Stomach (tissue), 9 donors: Measurements from ENCODE around the gene FFAR3. TPM values are rescaled to one million over a fixed set of nuclear protein-coding genes. Genes with fewer than 3 reads are reported as not detected.
"Not testable (repeated sequence)": the region's sequence is repeated elsewhere in the genome, so short reads cannot be mapped to it uniquely, and the experiment has no call there.

ENCODE experiments used
- DNase-seq, 2 donors: peaks; one replicate each; pipeline versions ENCODE4 v3.0.0 to v3.0.0-alpha.2; 2013 to 2019
- H3K27ac ChIP-seq, 5 donors: fragments of 200-600 bp in 4 of 5; sonication (generic) in 4 of 5; one replicate each; pipeline ENCODE4 v1.5.1; 2013 to 2019; ENCODE audit warnings: mild to moderate bottlenecking in 1 of 5, moderate library complexity in 1 of 5
- H3K27me3 ChIP-seq, 3 donors: fragments of 200-600 bp; sonication (generic); one replicate each; pipeline ENCODE4 v1.5.1; 2017 to 2019; ENCODE audit warnings: mixed run types in 1 of 3
- H3K36me3 ChIP-seq, 4 donors: fragments of 200-600 bp; sonication (generic); 1 replicate in 3 of 4; 2 replicates in 1 of 4; pipeline ENCODE4 v1.5.1; 2016 to 2019
- H3K4me1 ChIP-seq, 4 donors: fragments of 200-600 bp; sonication (generic); one replicate each; pipeline ENCODE4 v1.5.1; 2016 to 2019
- H3K4me3 ChIP-seq, 4 donors: fragments of 200-600 bp; sonication (generic) in 3 of 4; one replicate each; pipeline ENCODE4 v1.5.1; 2016 to 2019; ENCODE audit warnings: mild to moderate bottlenecking in 1 of 4
- H3K9me3 ChIP-seq, 4 donors: fragments of 200-600 bp; sonication (generic); one replicate each; pipeline ENCODE4 v1.5.1; 2016 to 2019
- EP300 ChIP-seq: sonication (generic); formaldehyde crosslinking; IDR thresholded peaks from one replicate; pipeline ENCODE4 v1.6.1; 2017; ENCODE audit warnings: antibody characterized with exemption
- POLR2A ChIP-seq, 4 donors: fragments of 450-650 bp; IDR thresholded peaks; one replicate each; pipeline ENCODE4 v1.6.1; 2016; ENCODE audit warnings: antibody characterized with exemption in 4 of 4, control low read depth in 2 of 4, mild to moderate bottlenecking in 1 of 4, moderate library complexity in 1 of 4
- POLR2AphosphoS5 ChIP-seq, 3 donors: sonication (generic); formaldehyde crosslinking; IDR thresholded peaks; one replicate each; pipeline ENCODE4 v1.6.1; 2016; ENCODE audit warnings: antibody characterized with exemption in 3 of 3
- WGBS, 5 donors: extraction: QIAGEN DNeasy Blood & Tissue Kit in 3 of 5; methylation state at CpG; one replicate each; pipeline versions ENCODE4 v1.1.5 to v1.1.7; 2013 to 2018; 5-methylcytosine and 5-hydroxymethylcytosine counted together
- intact Hi-C: fragments of 100-400 bp; cut with DNase I; formaldehyde crosslinking; loops from one replicate; pipeline ENCODE4 v1.15.1; 2023; ENCODE audit warnings: low total_unique reads
- polyA plus RNA-seq, 3 donors: library from polyadenylated mRNA; stranded (reverse); fragments of 200-250 nt; gene quantifications; one replicate each; pipeline ENCODE4 v1.2.3, GENCODE V29; 2013
- total RNA-seq, 5 donors: library from RNA; depleted of rRNA; stranded (reverse); fragments of >200 nt; gene quantifications; one replicate each; pipeline versions ENCODE4 v1.1.0 to v1.2.3, GENCODE V29; 2014 to 2016
- TF ChIP-seq, protein P1 (sequence below), 7 experiments: fragments of 450-650 bp in 4 of 7; fragments of 200-600 bp in 3 of 7; sonication (generic) in 3 of 7; IDR thresholded peaks; one replicate each; pipeline ENCODE4 v1.5.1; 2016 to 2019; ENCODE audit warnings: antibody characterized with exemption in 7 of 7, control low read depth in 2 of 7, mild to moderate bottlenecking in 1 of 7
- donor health status: healthy with polysubstance abuse.
- donor health status: Bipolar disorder and iron deficiency.
- donor health status: healthy.

Gene FFAR3
- total and polyA plus RNA-seq, 8 donors, result 0.30 to 0.56 TPM; not detected in 6

DNA sequence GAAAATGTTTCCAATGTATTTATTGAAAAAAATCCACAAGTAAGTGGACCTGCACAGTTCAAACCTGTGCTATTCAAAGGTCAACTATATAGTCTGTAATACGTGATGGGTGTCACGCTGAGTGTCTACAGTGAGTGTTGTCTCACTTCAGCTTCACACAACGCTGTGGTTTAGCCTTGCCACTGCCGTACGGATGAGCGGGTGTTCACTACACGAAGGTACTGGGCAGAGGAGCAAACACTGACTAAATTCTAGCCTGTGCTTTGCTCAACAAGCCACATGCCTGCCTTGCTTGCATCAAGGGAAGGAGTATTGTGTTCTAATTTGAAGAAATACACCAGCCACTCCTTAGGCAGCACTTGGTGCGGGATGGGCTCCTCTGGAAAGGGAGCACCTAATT is 3.4 kb upstream of the FFAR3 start:
- Histone ChIP-seq H3K27ac (no peak overlapping the region), H3K4me3 (no peak overlapping the region), H3K27me3 (peaks cover 0 to 26% (median 0%) of the 10 kb centered on the region in 3 donors), H3K36me3 (no peaks in the 10 kb centered on the region), H3K4me1 (peaks cover 0 to 35% (median 12%) of the 10 kb centered on the region in 4 donors), H3K9me3 (no peaks in the 10 kb centered on the region)
- intact Hi-C loops, result loop anchor here (5.0 kb wide), 1 partner anchor 112 kb away; no protein-coding TSS in a partner anchor
- TF ChIP-seq EP300, result no peak
- DNase-seq, result no peak
- 89 to 92% (median 91%) methylated on average over 8 of the region's 8 CpGs for WGBS, 5 donors

DNA sequence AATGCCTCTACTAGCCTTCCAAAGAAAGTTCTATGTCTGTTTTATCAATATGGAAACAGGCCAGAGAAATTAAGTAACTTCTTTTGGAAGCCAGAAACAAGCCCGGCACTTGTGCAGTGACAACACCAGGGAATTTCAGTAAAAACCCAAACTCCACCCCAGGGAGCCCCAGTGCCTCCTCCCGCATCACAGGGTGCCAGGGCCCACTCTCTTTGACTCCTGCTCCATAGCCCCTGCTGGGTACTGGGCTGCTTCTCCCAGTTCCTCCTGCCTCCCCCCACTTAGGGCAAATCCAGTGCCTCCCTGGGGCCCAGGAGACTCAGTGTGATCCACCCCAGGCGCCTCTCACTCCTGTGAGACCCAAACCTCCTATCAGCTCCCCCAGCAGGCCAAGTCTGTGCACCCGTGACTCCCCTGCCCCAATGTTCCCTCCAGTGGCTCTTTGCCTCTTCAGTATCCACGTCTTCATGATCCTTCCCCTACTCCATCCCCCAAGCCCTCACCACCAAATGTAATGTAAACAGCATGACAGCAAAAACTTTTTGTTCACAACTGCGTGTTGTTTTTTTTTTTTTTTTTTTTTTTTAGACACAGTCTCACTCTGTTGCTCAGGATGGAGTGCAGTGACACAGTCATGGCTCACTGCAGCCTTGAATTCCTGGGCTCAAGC is 2.3 kb upstream of the FFAR3 start:
- H3K27ac ChIP-seq, result no peak overlapping the region
- no peak for DNase-seq
- WGBS, 5 donors, result 44 to 58% (median 51%) methylated on average over 6 of the region's 6 CpGs

DNA sequence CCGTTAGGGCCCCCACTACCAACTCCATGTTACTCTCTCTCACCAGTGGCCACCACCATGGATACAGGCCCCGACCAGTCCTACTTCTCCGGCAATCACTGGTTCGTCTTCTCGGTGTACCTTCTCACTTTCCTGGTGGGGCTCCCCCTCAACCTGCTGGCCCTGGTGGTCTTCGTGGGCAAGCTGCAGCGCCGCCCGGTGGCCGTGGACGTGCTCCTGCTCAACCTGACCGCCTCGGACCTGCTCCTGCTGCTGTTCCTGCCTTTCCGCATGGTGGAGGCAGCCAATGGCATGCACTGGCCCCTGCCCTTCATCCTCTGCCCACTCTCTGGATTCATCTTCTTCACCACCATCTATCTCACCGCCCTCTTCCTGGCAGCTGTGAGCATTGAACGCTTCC is 574 bp downstream of the FFAR3 start:
- intact Hi-C loops, result loop anchor here (5.0 kb wide), 1 partner anchor 108 kb away; no protein-coding TSS in a partner anchor
- H3K27me3 ChIP-seq, H3K36me3 ChIP-seq, H3K27ac ChIP-seq, H3K9me3 ChIP-seq, H3K4me3 ChIP-seq, DNase-seq: not testable (repeated sequence)
- WGBS, 5 donors, result 75 to 85% (median 81%) methylated on average over 6 to 11 of the region's 16 CpGs; no CpG with 5 or more reads in 1 of the 5 donors
- H3K4me1 ChIP-seq, result peaks cover 0 to 20% (median 9%) of the 10 kb centered on the region in 4 donors

More for the DNA sequence above, 2.3 kb upstream of the FFAR3 start:
- Histone ChIP-seq H3K4me1 (peaks cover 0 to 35% (median 13%) of the 10 kb centered on the region in 4 donors), H3K9me3 (no peaks in the 10 kb centered on the region), H3K36me3 (no peaks in the 10 kb centered on the region), H3K4me3 (no peak overlapping the region), H3K27me3 (peaks cover 0 to 15% (median 0%) of the 10 kb centered on the region in 3 donors)
- TF ChIP-seq POLR2AphosphoS5 (IDR thresholded peaks at IDR 0.05), result no peak
- no peak for TF ChIP-seq POLR2A (IDR thresholded peaks at IDR 0.05)
- no peak for TF ChIP-seq EP300
- TF ChIP-seq, protein P1, sequence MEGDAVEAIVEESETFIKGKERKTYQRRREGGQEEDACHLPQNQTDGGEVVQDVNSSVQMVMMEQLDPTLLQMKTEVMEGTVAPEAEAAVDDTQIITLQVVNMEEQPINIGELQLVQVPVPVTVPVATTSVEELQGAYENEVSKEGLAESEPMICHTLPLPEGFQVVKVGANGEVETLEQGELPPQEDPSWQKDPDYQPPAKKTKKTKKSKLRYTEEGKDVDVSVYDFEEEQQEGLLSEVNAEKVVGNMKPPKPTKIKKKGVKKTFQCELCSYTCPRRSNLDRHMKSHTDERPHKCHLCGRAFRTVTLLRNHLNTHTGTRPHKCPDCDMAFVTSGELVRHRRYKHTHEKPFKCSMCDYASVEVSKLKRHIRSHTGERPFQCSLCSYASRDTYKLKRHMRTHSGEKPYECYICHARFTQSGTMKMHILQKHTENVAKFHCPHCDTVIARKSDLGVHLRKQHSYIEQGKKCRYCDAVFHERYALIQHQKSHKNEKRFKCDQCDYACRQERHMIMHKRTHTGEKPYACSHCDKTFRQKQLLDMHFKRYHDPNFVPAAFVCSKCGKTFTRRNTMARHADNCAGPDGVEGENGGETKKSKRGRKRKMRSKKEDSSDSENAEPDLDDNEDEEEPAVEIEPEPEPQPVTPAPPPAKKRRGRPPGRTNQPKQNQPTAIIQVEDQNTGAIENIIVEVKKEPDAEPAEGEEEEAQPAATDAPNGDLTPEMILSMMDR (IDR thresholded peaks at IDR 0.05), result no peak
- intact Hi-C loops, result loop anchor here (5.0 kb wide), 1 partner anchor 111 kb away; no protein-coding TSS in a partner anchor

DNA sequence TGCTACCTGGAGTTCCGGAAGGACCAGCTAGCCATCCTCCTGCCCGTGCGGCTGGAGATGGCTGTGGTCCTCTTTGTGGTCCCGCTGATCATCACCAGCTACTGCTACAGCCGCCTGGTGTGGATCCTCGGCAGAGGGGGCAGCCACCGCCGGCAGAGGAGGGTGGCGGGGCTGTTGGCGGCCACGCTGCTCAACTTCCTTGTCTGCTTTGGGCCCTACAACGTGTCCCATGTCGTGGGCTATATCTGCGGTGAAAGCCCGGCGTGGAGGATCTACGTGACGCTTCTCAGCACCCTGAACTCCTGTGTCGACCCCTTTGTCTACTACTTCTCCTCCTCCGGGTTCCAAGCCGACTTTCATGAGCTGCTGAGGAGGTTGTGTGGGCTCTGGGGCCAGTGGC is 1.1 kb downstream of the FFAR3 start:
- H3K27me3 ChIP-seq, H3K4me3 ChIP-seq, DNase-seq, H3K27ac ChIP-seq, H3K36me3 ChIP-seq, H3K9me3 ChIP-seq: not testable (repeated sequence)
- intact Hi-C loops, result loop anchor here (5.0 kb wide), 1 partner anchor 108 kb away; no protein-coding TSS in a partner anchor
- WGBS, 5 donors, result 86 to 100% (median 92%) methylated on average over 5 to 20 of the region's 21 CpGs
- peaks cover 0 to 16% (median 9%) of the 10 kb centered on the region in 4 donors for H3K4me1 ChIP-seq

DNA sequence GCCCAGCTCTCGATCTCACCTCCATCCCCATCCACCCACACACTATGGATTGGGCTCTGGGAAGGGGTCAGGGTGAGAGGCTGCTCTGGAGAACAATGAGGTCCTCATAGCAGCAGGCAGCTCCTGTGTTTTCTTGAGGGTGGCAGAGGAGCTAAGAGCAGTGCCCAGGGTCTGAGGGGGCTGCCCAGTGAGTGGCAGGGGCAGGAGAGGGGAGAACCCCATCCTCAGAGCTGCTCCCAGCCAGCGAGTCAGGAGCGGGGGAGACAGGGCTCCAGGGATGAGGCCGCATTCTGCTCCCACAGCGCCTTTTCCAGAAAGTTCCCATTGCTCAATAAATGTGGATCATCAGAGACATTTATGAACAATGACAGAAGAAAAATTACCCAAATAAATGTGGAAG is 1.8 kb downstream of the FFAR3 start:
- H3K36me3 ChIP-seq, DNase-seq, H3K4me3 ChIP-seq, H3K9me3 ChIP-seq, H3K27me3 ChIP-seq, intact Hi-C loops, H3K27ac ChIP-seq: not testable (repeated sequence)
- peaks cover 0 to 16% (median 9%) of the 10 kb centered on the region in 4 donors for H3K4me1 ChIP-seq
- WGBS, 5 donors, result 73 to 82% methylated on average over 2 of the region's 5 CpGs; no CpG with 5 or more reads in 3 of the 5 donors

DNA sequence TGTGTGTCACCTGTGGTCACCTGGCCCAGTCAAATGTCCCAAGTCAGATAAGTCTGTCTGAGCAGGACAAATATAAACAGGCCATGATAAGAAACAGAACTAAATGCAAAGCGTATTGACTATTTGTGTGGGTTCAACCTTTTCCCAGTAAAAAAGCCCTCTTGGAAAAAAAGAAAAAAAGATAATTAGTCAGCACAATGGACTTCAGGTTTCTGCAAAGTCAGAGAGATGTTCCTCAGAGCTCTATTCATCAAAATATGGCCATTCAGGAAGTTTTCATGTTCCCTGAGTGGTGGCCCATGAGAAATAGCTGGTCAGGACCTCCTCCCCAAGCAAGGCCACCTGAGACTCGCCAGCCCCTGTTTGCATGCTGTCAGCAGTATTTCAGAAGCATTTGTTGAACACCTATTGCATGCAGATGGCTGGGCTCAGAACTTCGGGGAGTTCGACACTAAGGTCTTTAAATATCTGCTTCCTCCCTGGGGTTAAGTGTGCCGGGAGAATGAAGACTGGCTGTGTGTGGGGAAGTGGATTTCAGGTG is 2.7 kb downstream of the FFAR3 start:
- intact Hi-C loops, result no loop called here
- TF ChIP-seq POLR2A (IDR thresholded peaks at IDR 0.05), result no peak
- TF ChIP-seq, protein P1 (IDR thresholded peaks at IDR 0.05), result no peak
- no peak for TF ChIP-seq POLR2AphosphoS5 (IDR thresholded peaks at IDR 0.05)
- no peak for TF ChIP-seq EP300
- WGBS, 5 donors, result 35 to 54% (median 46%) methylated on average over 5 of the region's 5 CpGs; no CpG with 5 or more reads in 1 of the 5 donors
- no peaks in the 10 kb centered on the region for H3K36me3 ChIP-seq
- DNase-seq, result no peak
- peaks cover 0 to 13% (median 9%) of the 10 kb centered on the region in 4 donors for H3K4me1 ChIP-seq
- no peaks in the 10 kb centered on the region for H3K9me3 ChIP-seq
- H3K27ac ChIP-seq, result no peak overlapping the region
- H3K27me3 ChIP-seq, result no peaks in the 10 kb centered on the region
- no peak overlapping the region for H3K4me3 ChIP-seq
